A204.1 (cell line): ENCODE data around the gene SOSTDC1.

Experiments used
- FAIRE-seq: peaks from 2 replicates; lab custom pipeline; 2012; peaks lifted over from hg19 to GRCh38; lab: Jason Lieb, UNC

SOSTDC1 gene

DNA sequence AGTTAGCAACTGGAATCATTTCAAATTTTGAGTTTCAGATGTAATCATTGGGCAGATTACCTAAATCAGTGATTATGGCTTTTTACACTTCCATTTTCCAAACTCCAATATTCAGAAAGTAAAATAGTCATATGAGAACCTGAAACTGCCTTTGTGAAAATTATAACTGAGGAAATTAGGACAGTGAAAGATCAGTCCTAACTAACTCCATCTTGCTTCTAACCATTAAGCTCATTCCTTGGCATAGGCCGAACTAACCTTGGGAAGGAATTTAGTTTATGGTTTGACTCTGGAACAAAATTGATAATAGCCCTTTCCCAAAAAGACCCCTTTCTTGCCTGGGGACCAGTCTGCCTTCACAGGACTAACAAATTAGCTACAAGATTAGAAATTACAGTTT, 46.4 kb downstream of the SOSTDC1 start:
- FAIRE-seq = no peak

DNA sequence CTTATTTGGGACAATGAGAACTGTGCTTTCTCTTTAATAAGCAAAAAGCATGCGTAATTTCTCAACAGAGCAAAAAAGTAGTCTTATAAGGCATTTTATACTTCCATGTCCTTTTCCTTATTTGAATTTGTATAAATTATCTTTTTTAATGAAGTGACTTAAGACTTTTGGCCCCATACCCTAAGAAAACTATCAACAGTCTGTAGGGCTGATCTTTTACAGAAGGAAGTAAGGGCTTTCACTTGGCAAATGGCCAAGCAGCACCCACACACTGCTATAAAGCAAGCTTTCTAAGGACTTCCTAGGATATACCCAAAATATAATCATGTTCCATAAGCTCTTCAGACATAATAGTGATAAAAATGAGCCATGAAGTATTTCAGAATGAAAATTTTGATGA, 47.6 kb downstream of the SOSTDC1 start:
- FAIRE-seq = no peak

DNA sequence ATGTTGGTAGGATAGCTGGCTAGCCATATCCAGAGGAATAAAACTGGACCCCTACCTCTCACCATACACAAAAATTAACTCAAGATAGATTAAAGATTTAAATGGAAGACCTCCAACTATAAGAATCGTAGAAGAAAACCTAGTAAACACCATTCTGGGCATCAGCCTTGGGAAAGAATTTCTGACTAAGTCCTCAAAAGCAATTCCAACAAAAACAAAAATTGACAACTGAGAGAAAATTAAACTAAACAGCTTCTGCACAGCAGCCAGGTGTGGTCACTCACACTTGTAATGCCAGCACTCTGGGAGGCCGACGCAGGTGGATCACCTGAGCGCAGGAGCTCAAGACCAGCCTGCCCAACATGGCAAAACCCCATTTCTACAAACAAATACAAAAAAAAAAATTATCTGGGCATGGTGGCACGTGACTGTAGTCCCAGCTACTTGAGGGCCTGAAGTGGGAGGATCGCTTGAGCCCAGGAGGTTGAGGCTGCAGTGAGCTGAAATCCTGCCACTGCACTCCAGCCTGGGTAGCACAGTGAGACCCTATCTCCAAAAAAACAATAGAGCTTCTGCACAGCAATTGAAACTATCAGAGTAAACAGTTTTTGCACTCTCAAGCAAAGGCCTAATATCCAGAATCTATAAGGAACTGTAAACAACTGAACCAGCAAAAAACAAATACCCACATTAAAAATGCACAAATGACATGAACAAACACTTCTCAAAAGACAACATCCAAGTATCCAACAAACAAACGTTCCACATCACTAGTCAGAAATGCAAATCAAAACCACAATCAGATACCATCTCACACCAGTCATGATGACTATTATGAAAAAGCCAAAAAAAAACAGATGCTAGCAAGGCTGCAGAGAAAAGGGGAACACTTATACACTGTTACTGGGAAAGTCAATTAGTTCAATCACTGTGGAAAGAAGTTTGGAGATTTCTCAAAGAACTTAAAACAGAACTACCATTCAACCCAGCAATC, 49.0 kb downstream of the SOSTDC1 start:
- no peak for FAIRE-seq

DNA sequence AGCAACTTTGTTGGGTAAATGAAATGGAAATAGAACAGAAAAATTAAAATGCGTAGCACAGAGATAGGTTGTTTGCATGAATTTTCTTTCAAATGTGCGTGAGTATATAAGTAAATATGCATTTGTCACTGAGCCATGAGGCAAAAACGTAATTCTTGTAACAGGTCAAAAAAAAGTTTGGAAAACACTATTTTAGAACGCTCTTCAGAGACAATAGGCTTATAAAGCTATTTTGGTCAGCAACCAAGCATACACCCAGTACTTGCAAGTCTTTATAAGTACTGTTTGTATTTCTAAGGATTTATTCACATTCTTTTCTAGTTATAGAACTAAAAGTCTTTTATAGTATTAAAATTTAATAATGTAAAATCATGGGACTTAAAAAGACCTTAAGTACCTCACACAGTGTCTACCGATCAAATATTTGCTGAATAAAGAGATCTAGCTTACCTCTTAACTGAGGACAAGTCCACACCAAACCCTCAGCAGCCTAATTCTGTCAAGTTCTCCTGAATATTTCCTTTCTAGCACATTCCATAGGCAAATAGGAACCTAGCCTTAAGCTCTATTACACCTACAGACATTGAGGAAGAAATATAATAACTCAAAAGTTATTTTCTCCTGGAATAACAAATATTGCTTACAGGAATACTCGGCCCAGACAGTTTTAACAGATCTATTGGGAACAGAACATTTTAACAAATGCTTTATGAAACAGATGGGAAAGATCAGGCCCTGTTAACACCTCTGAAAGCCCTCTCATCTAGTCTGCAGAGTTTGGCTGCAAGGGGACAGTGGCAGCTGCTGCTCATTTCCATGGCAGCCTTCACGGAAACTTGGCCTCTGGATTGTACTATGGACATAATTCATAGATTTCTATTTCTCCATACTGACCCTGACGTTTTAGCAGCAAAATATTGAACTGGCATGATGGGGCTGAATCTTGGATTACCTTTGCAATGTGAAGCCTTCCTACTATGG, 53.0 kb downstream of the SOSTDC1 start:
- no peak for FAIRE-seq
